GM23248 (cell line): Measurements from ENCODE around the gene FAM187B. TPM values are rescaled to one million over a fixed set of nuclear protein-coding genes. Genes with fewer than 3 reads are reported as not detected.
"Not testable (repeated sequence)": the region's sequence is repeated elsewhere in the genome, so short reads cannot be mapped to it uniquely, and the experiment has no call there.

ENCODE experiments used
- DNase-seq: peaks from one replicate; pipeline ENCODE4 v3.0.0-alpha.2; 2015
- H2AFZ ChIP-seq: fragments of 200-600 bp; sonication (generic); 2 replicates; pipeline ENCODE4 v1.6.1; 2016; ENCODE audit warnings: antibody characterized with exemption
- H3F3A ChIP-seq: fragments of 200-600 bp; sonication (generic); 2 replicates; pipeline ENCODE4 v1.6.1; 2016; ENCODE audit warnings: mild to moderate bottlenecking, antibody characterized with exemption, mixed run types; ENCODE audit not compliant: insufficient read depth
- H3K27ac ChIP-seq: fragments of 200-600 bp; sonication (generic); 2 replicates; pipeline ENCODE4 v1.5.1; 2016; ENCODE audit warnings: mild to moderate bottlenecking
- H3K27me3 ChIP-seq: fragments of 200-600 bp; sonication (generic); replicated peaks from 2 replicates; pipeline ENCODE4 v1.6.1; 2016; ENCODE audit warnings: mild to moderate bottlenecking; ENCODE audit not compliant: insufficient read depth
- H3K36me3 ChIP-seq: fragments of 200-600 bp; sonication (generic); 2 replicates; pipeline ENCODE4 v1.6.1; 2016; ENCODE audit warnings: low read depth, mild to moderate bottlenecking
- H3K4me1 ChIP-seq: fragments of 200-600 bp; sonication (generic); 2 replicates; pipeline ENCODE4 v1.6.1; 2016; ENCODE audit warnings: mild to moderate bottlenecking; ENCODE audit not compliant: insufficient read depth
- H3K4me2 ChIP-seq: fragments of 200-600 bp; sonication (generic); one replicate; pipeline ENCODE4 v1.6.1; 2016; ENCODE audit warnings: mild to moderate bottlenecking; ENCODE audit not compliant: unreplicated experiment
- H3K4me3 ChIP-seq: fragments of 200-600 bp; sonication (generic); 2 replicates; pipeline ENCODE4 v1.5.1; 2016; ENCODE audit warnings: mild to moderate bottlenecking
- H3K79me2 ChIP-seq: fragments of 200-600 bp; sonication (generic); 2 replicates; pipeline ENCODE4 v1.6.1; 2016; ENCODE audit warnings: mild to moderate bottlenecking; ENCODE audit not compliant: insufficient read depth
- H3K9ac ChIP-seq: fragments of 200-600 bp; sonication (generic); 2 replicates; pipeline ENCODE4 v1.6.1; 2016; ENCODE audit warnings: mild to moderate bottlenecking
- H3K9me2 ChIP-seq: fragments of 200-600 bp; sonication (generic); 2 replicates; pipeline ENCODE4 v1.6.1; 2016; ENCODE audit warnings: mixed run types, mild to moderate bottlenecking, moderate library complexity; ENCODE audit not compliant: insufficient read depth
- H3K9me3 ChIP-seq: fragments of 200-600 bp; sonication (generic); one replicate; pipeline ENCODE4 v1.6.1; 2017; ENCODE audit warnings: low read depth
- H4K20me1 ChIP-seq: fragments of 200-600 bp; sonication (generic); 2 replicates; pipeline ENCODE4 v1.6.0; 2016; ENCODE audit not compliant: insufficient read depth
- EZH2 ChIP-seq: fragments of 200-600 bp; sonication (generic); IDR thresholded peaks from 2 replicates; pipeline ENCODE4 v1.6.1; 2018; ENCODE audit warnings: antibody characterized with exemption, mild to moderate bottlenecking; ENCODE audit not compliant: insufficient read depth, poor library complexity, severe bottlenecking
- EZH2phosphoT487 ChIP-seq: fragments of 200-600 bp; sonication (generic); IDR thresholded peaks from 2 replicates; pipeline ENCODE4 v1.6.1; 2018; ENCODE audit warnings: antibody characterized with exemption, moderate library complexity, mild to moderate bottlenecking, low read depth; ENCODE audit not compliant: insufficient read depth
- WGBS, 2 experiments: methylation state at CpG; one replicate each; pipeline ENCODE4 v1.1.6; 2015 to 2017; ENCODE audit warnings: low lambda C conversion rate in 2 of 2, low coverage in 1 of 2; ENCODE audit errors: missing lambda C conversion rate in 2 of 2; 5-methylcytosine and 5-hydroxymethylcytosine counted together
- in situ Hi-C: fragments of 300-500 bp; cut with MboI; formaldehyde crosslinking; loops from 2 replicates; pipeline ENCODE4 v1.15.0; 2020
- polyA plus RNA-seq: library from polyadenylated mRNA; unstranded; fragments of >200 nt; fragmentation: Nextera tagmentation; extraction: Ambion mirVana; gene quantifications from 2 replicates; pipeline ENCODE4 v1.2.1, GENCODE V29; 2016
- total RNA-seq: library from RNA; depleted of rRNA; stranded (reverse); fragments of >200 nt; shearing (Covaris generic); gene quantifications from 2 replicates; pipeline ENCODE4 v1.2.3, GENCODE V29; 2014

Gene FAM187B
- total and polyA plus RNA-seq, 2 experiments from 2014 or later: not detected

DNA sequence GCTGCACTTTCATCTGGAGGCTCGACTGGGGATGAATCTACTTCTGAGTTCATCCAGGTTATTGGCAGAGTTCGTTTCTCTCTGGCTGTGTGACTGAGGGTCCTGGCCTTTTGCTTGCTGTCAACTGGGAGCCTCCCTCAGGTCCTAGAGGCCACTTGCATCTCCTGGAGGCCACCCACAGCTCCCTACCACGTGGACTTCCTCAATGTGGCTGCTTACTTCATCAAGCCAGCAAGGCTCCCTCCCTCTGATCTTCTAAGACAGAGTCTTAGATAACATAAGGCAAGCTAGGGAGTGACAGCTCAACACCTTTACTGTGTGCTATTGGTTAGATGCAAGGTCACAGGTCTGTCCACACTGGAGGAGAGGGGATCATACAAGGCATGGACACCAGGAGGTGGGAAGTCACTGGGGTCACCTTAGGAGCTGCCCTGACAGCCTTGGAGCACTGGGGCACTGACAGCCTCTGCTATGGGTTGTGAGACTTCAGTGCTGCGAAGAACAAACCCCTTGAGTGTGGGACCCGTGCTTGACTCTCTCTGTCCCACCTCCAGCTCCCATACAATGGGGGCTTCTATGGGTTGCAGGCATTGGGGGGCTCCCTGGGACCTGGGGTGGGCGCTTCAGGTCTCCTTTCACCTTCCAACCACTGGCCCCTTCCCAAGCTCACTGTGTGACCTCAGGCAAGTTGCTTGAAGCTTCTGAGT, 5.3 kb downstream of the FAM187B start:
- H3K36me3 ChIP-seq: no peaks in the 10 kb centered on the region
- peaks cover 4% of the 10 kb centered on the region; the same call in 1 of the 2 replicates for H3K4me1 ChIP-seq
- no peak overlapping the region for H3K4me2 ChIP-seq
- H4K20me1 ChIP-seq: no peaks in the 10 kb centered on the region
- DNase-seq: no peak
- no peaks in the 10 kb centered on the region for H3F3A ChIP-seq
- no peak overlapping the region for H2AFZ ChIP-seq
- H3K4me3 ChIP-seq: no peak overlapping the region
- no peaks in the 10 kb centered on the region for H3K9me3 ChIP-seq
- TF ChIP-seq EZH2phosphoT487 (no peak), EZH2 (no peak)
- H3K27ac ChIP-seq: peak overlapping the region; percentile 30; the same call in 1 of the 2 replicates
- no peaks in the 10 kb centered on the region for H3K79me2 ChIP-seq
- H3K9ac ChIP-seq: no peak overlapping the region; the same call in 1 of the 2 replicates
- in situ Hi-C loops: no loop called here
- peaks cover 9% of the 10 kb centered on the region; the same call in 1 of the 2 replicates for H3K27me3 ChIP-seq
- H3K9me2 ChIP-seq: no peaks in the 10 kb centered on the region
- 34 to 46% methylated on average over 5 to 6 of the region's 6 CpGs for WGBS, 2 experiments

DNA sequence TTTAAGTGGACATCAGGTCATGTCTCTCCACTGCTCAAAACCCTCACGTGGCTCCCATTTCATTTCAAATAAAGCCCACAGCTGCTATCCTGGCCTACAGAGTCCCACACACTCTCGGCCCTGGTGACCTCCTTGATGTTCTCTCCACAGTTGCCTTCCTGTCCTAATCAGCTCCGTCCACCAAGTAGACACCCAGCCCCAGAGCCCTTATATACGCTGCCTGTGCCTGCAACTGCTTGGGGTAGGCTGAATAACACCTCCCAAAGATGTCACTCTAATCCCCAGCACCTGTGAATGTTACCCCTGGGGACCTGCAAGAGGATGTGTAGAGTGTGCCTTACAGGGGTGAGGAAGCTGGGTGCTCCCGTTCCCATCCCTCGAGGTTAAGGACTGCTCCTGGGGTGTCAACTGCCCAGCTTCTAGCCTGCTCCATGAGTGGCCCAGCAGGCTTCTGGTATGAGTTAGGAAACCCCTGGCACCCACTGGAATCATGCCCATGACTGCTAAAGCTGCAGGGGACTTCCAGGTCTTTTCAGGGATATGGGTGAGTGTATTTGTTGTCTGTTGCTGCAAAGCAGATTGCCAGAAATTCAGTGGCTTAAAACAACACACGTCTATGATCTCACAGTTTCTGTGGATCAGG, 6.0 kb downstream of the FAM187B start:
- Histone ChIP-seq H3K27ac (no peak overlapping the region), H3K4me2 (no peak overlapping the region), H3K9me2 (no peaks in the 10 kb centered on the region), H3K79me2 (no peaks in the 10 kb centered on the region), H3K4me1 (peaks cover 4% of the 10 kb centered on the region; the same call in 1 of the 2 replicates), H3K4me3 (no peak overlapping the region), H2AFZ (no peak overlapping the region), H3K9me3 (no peaks in the 10 kb centered on the region), H4K20me1 (no peaks in the 10 kb centered on the region), H3K36me3 (no peaks in the 10 kb centered on the region), H3K9ac (no peak overlapping the region), H3F3A (no peaks in the 10 kb centered on the region), H3K27me3 (peaks cover 9% of the 10 kb centered on the region; the same call in 1 of the 2 replicates)
- TF ChIP-seq EZH2phosphoT487: no peak
- TF ChIP-seq EZH2: no peak
- in situ Hi-C loops: no loop called here
- 43 to 58% methylated on average over 7 of the region's 7 CpGs for WGBS, 2 experiments
- DNase-seq: no peak

GRCh38 chr19:35220973-35221590, 7.5 kb downstream of the FAM187B start:
- H3F3A ChIP-seq, H2AFZ ChIP-seq, H3K79me2 ChIP-seq, H3K36me3 ChIP-seq, in situ Hi-C loops, H3K4me2 ChIP-seq, H3K27ac ChIP-seq, DNase-seq, H3K4me1 ChIP-seq, H3K4me3 ChIP-seq, H3K9me2 ChIP-seq, H3K9me3 ChIP-seq, H3K27me3 ChIP-seq, H3K9ac ChIP-seq, H4K20me1 ChIP-seq: not testable (repeated sequence)
- WGBS, 2 experiments: 50 to 61% methylated on average over 4 of the region's 4 CpGs

- H3K4me1 ChIP-seq: no peaks in the 10 kb centered on the region
- no peak overlapping the region for H3K9ac ChIP-seq
- in situ Hi-C loops: no loop called here
- no peak for DNase-seq
- no peak overlapping the region for H3K27ac ChIP-seq
- no peak overlapping the region for H3K4me3 ChIP-seq
- no peak overlapping the region for H3K4me2 ChIP-seq
- 24 to 35% methylated on average over 3 of the region's 3 CpGs for WGBS, 2 experiments
- no peaks in the 10 kb centered on the region for H3K9me2 ChIP-seq
- TF ChIP-seq EZH2 (no peak), EZH2phosphoT487 (no peak)
- 0 out of 2 replicates have a peak, but pooled peaks cover 1% of the 10 kb centered on the region for H3K27me3 ChIP-seq
- no peaks in the 10 kb centered on the region for H3K36me3 ChIP-seq
- no peaks in the 10 kb centered on the region for H3K79me2 ChIP-seq
- no peak overlapping the region for H2AFZ ChIP-seq
- H3K9me3 ChIP-seq: no peaks in the 10 kb centered on the region
- H4K20me1 ChIP-seq: no peaks in the 10 kb centered on the region
- H3F3A ChIP-seq: no peaks in the 10 kb centered on the region
These were observed 8.1 kb downstream of the FAM187B start for GRCh38 chr19:35220315-35220921.
